ENCODE measurements around the gene HS6ST2.

- TF ChIP-seq POLR2AphosphoS5 (IDR thresholded peaks at IDR 0.05; ENCODE audit: borderline replicate concordance, low read depth, low read length), result no peak
- TF ChIP-seq EZH2 (IDR thresholded peaks at IDR 0.05), result no peak
- no peak for TF ChIP-seq FOXP2 (optimal IDR thresholded peaks at IDR 0.05; ENCODE audit: control extremely low read depth, extremely low read length, insufficient read depth)
Observed at GRCh38 chrX:132957211-132958090, 978 bp downstream of the HS6ST2 start.

All from SK-N-MC (cell line).